Measurements from ENCODE around the gene CCNL1. TPM values are rescaled to one million over a fixed set of nuclear protein-coding genes. Genes with fewer than 3 reads are reported as not detected.

CCNL1 gene
- total RNA-seq, 4 donors from 2014 or later = 309 to 477 (median 414) TPM

DNA sequence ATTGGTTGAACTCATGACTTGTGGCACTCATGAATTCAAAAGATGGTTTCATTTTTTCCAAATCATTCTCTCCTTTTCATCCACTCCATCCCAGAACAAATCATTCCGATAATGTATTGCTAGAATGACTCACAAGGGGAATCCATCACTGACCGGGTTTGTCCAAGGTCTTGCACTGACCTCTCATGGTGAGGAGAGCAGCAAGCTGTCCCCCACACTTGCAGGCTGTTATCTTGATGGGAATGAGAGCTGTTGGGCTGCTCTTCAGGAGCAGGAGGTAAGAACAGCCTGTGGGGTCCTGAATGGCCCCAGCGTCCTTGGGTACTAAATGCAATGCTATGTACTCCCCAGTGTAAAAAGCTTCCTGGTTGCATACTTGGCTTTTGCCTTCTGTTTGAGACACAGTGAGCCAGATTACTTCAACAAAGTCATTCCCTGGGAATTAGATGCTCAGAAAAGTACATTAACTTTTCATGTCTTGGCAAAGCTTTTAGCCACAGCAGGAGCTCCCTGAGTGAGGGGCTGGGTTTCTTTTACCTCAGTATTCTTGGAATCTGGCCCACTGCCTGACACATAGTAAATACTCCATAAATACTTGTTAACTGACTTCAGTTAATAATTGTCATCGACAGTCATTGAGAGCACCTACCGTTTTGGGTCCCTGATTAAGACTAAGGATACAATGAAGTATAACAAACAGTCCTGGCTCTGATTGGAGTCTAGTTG is 24.1 kb downstream of the CCNL1 start:
- peaks cover 3 to 35% (median 10%) of the 10 kb centered on the region in 4 donors for H3K4me1 ChIP-seq
- peak in 1 of 3 donors; percentile 48 for DNase-seq
- peak overlapping the region in 3 of 4 donors; percentile 27 to 91 (median 84) for H3K27ac ChIP-seq
- H3K4me3 ChIP-seq = no peak overlapping the region
- H3K9me3 ChIP-seq = no peaks in the 10 kb centered on the region
- TF ChIP-seq, protein P1, sequence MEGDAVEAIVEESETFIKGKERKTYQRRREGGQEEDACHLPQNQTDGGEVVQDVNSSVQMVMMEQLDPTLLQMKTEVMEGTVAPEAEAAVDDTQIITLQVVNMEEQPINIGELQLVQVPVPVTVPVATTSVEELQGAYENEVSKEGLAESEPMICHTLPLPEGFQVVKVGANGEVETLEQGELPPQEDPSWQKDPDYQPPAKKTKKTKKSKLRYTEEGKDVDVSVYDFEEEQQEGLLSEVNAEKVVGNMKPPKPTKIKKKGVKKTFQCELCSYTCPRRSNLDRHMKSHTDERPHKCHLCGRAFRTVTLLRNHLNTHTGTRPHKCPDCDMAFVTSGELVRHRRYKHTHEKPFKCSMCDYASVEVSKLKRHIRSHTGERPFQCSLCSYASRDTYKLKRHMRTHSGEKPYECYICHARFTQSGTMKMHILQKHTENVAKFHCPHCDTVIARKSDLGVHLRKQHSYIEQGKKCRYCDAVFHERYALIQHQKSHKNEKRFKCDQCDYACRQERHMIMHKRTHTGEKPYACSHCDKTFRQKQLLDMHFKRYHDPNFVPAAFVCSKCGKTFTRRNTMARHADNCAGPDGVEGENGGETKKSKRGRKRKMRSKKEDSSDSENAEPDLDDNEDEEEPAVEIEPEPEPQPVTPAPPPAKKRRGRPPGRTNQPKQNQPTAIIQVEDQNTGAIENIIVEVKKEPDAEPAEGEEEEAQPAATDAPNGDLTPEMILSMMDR (IDR thresholded peaks at IDR 0.05) = peak in 2 of 6 experiments; percentile 13 to 47
- TF ChIP-seq POLR2A (IDR thresholded peaks at IDR 0.05) = no peak
- H3K36me3 ChIP-seq = peaks cover 0 to 9% (median 0%) of the 10 kb centered on the region in 3 donors
- H3K27me3 ChIP-seq = no peaks in the 10 kb centered on the region

DNA sequence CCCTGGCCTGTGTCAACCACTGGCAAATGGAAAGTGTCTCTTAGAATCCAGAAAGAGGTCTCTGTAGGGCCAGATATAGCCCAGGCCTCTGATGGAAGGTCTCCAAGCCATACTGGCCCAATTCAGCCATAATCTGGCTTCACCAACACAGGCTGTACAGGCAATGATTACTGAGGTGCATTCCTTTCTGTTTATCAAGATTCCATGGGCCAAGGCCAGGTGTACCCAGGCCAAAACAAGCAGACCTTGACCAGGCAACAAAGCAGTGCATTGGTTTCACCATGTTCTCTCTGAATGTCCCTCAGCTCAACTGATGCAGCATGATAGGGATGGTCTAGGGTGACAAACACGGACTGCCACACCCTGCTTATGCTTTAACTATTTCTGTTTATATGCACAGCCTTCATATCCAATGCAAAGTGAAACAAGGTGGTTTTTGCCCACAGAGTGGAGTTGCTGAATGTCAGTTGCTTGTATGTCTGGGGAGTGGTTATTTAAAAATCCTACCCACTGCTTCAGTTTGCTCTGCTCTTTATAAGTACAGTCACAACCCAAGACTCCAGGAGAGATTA is 25.2 kb downstream of the CCNL1 start:
- peaks cover 9 to 46% (median 12%) of the 10 kb centered on the region in 4 donors for H3K4me1 ChIP-seq
- peak in 1 of 3 donors; percentile 77 for DNase-seq
- no peaks in the 10 kb centered on the region for H3K27me3 ChIP-seq
- peak; percentile 24 to 68 for TF ChIP-seq POLR2A (IDR thresholded peaks at IDR 0.05)
- TF ChIP-seq, protein P1 (IDR thresholded peaks at IDR 0.05) = peak in 1 of 6 experiments; percentile 1
- H3K9me3 ChIP-seq = no peaks in the 10 kb centered on the region
- H3K4me3 ChIP-seq = no peak overlapping the region
- H3K27ac ChIP-seq = peak overlapping the region in 3 of 4 donors; percentile 27 to 91 (median 84)
- peaks cover 0 to 9% (median 0%) of the 10 kb centered on the region in 3 donors for H3K36me3 ChIP-seq

DNA sequence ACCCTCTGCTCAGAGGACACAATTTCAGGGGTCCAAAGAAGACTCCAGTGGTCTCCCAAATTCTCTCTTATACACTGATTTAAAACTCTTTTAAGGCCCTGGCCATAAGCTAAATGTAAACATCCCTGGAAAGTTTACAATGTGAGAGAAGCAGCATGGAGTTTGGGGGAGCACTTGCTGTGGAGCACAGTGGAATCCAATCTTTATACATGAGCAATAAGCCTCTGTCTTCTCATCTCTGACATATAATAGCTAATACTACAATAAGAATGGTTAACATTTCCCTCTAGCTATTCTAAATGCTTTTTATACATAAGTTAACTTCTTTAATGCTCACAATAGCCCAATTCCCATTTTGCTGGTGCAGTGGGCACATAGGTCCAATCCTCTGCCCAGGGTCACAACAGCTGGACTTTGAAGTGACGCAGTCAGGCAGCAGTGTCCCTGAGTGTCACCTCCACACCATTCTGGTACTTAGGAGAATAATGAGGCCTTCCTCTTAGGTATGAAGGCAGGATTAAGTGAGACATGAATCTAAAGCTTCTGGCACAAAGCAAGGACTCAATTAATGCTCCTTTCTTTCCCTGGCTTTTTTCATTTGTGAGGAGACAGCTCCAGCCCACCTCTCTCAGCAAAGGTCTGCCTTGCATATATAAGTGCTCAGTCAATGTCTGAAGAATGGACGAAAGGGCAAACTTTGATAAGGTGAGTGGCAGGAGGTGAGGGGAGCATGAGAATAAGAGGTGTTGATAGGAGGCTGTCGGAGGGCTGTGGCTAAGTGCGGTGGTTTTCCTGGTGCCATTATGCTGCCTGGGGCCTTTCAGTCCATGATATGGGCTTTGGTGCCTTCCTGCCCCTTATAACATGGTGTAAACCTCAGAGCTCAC is 26.3 kb downstream of the CCNL1 start:
- H3K36me3 ChIP-seq = peaks cover 0 to 3% (median 0%) of the 10 kb centered on the region in 3 donors
- TF ChIP-seq, protein P1 (IDR thresholded peaks at IDR 0.05) = no peak
- TF ChIP-seq POLR2A (IDR thresholded peaks at IDR 0.05) = no peak
- no peaks in the 10 kb centered on the region for H3K27me3 ChIP-seq
- H3K9me3 ChIP-seq = no peaks in the 10 kb centered on the region
- H3K27ac ChIP-seq = peak overlapping the region in 2 of 4 donors; percentile 84 to 91
- no peak for DNase-seq
- H3K4me1 ChIP-seq = peaks cover 9 to 56% (median 16%) of the 10 kb centered on the region in 4 donors
- no peak overlapping the region for H3K4me3 ChIP-seq

DNA sequence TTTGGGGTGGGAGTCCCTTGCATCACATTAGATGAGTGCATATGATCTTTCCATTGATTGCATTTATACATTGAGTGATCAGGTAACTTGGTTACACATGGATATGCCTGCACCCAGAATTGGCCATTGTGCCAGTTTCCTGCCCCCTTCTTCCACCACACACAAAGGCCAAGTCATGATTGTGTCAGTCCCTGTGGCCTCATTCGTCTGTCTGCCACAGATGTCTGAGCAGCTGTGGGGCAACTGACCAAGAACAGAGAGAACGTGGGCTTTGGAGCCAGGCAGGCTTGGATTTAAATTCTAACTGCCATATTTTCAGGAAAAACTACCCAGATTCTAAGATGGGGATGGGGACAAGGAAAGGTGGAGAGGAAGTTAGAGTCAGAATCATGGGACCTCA is 27.0 kb downstream of the CCNL1 start:
- Histone ChIP-seq H3K4me3 (no peak overlapping the region), H3K9me3 (no peaks in the 10 kb centered on the region), H3K4me1 (peaks cover 9 to 64% (median 20%) of the 10 kb centered on the region in 4 donors), H3K27ac (peak overlapping the region in 1 of 4 donors; percentile 13), H3K27me3 (no peaks in the 10 kb centered on the region), H3K36me3 (no peaks in the 10 kb centered on the region)
- TF ChIP-seq, protein P1 (IDR thresholded peaks at IDR 0.05) = no peak
- TF ChIP-seq POLR2A (IDR thresholded peaks at IDR 0.05) = no peak
- no peak for DNase-seq

DNA sequence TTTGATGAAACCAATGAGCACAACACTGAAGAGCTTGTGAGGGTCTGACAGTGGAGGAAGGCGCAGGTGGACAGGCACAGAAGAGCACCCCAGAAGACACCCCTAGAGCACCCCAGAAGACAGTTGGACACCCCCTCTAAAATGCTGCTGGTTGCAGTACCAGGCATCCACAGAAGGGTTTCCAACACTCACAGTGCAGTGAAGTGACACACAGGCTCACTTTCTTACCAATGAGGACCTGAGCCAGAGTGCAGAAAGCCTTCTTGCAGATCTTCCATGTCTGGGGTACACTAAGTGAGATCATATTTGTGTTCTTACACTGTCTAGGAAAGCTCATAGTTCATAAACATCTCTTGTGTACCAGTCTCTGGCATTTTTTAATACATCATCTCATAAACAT is 27.6 kb downstream of the CCNL1 start:
- DNase-seq = no peak
- no peaks in the 10 kb centered on the region for H3K27me3 ChIP-seq
- peak overlapping the region in 2 of 4 donors; percentile 13 to 94 for H3K27ac ChIP-seq
- H3K36me3 ChIP-seq = no peaks in the 10 kb centered on the region
- H3K4me3 ChIP-seq = no peak overlapping the region
- TF ChIP-seq POLR2A (IDR thresholded peaks at IDR 0.05) = no peak
- TF ChIP-seq, protein P1 (IDR thresholded peaks at IDR 0.05) = no peak
- no peaks in the 10 kb centered on the region for H3K9me3 ChIP-seq
- peaks cover 9 to 68% (median 21%) of the 10 kb centered on the region in 4 donors for H3K4me1 ChIP-seq

Measured in Peyer's patch (tissue), 4 donors.